ENCODE data around the gene HPF1. TPM values are rescaled to one million over a fixed set of nuclear protein-coding genes. Genes with fewer than 3 reads are reported as not detected.
A peak's percentile ranks its signal among the peaks of the same experiment; 100 is the strongest.

HPF1 gene
- total and polyA plus RNA-seq, 2 of the 13 experiments (the other 11 are each of a cell fraction or from before 2014, with no cell fraction given), result 5.1 to 14.8 TPM

DNA sequence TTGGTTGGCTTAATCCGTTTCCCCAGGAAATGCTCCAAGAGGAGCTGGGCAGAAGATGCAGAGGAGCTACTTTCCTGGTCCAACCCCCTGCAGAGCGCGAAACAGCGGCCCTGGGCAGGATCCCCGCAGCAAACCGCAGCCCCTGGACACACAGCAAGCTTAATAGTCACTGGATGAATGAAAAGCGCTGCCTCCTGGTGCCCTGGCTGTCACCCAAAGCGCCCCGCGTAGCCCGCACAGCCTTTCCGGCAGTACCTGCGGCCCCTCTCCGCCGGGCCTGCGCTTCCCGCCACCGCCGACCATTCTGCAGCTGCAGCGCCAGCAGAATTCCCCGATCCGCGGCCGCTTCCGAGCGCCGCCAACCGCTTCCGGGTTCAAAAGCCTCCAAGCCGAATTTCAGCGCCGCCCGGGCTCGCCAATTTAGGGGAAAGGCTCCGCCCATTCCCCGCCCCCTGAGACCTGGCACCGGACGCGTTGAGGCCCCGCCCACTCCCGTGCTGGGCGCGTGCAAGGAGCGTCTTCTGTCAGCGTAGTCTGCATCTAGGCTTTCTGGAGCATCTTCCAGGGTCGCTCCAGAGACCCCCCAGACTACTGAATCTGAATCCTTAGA lies at the start of gene HPF1 (continued):
- no peak for TF ChIP-seq CHD2 (IDR thresholded peaks at IDR 0.05; ENCODE audit: low read depth, low read length)
- no peak for TF ChIP-seq AGO1 (IDR thresholded peaks at IDR 0.05; ENCODE audit: low read depth, low read length, poor library complexity, severe bottlenecking)
- TF ChIP-seq PPARG (CRISPR knock-in tag; conservative IDR thresholded peaks at IDR 0.05), result no peak
- TF ChIP-seq MEIS1 (CRISPR knock-in tag; IDR thresholded peaks at IDR 0.05; ENCODE audit: borderline replicate concordance), result no peak
- peak; percentile 72 for TF ChIP-seq GATAD1 (CRISPR knock-in tag; IDR thresholded peaks at IDR 0.05)
- TF ChIP-seq SOX5 (CRISPR knock-in tag; IDR thresholded peaks at IDR 0.05; ENCODE audit: borderline replicate concordance), result peak; percentile 38; the same call in 1 of the 2 replicates
- TF ChIP-seq CC2D1A (CRISPR knock-in tag; IDR thresholded peaks at IDR 0.05), result no peak
- TF ChIP-seq, protein P1, sequence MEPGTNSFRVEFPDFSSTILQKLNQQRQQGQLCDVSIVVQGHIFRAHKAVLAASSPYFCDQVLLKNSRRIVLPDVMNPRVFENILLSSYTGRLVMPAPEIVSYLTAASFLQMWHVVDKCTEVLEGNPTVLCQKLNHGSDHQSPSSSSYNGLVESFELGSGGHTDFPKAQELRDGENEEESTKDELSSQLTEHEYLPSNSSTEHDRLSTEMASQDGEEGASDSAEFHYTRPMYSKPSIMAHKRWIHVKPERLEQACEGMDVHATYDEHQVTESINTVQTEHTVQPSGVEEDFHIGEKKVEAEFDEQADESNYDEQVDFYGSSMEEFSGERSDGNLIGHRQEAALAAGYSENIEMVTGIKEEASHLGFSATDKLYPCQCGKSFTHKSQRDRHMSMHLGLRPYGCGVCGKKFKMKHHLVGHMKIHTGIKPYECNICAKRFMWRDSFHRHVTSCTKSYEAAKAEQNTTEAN (CRISPR knock-in tag; conservative IDR thresholded peaks at IDR 0.05), result 0 out of 2 replicates have a peak, but pooled peaks have one; percentile 50
- TF ChIP-seq, protein P2, sequence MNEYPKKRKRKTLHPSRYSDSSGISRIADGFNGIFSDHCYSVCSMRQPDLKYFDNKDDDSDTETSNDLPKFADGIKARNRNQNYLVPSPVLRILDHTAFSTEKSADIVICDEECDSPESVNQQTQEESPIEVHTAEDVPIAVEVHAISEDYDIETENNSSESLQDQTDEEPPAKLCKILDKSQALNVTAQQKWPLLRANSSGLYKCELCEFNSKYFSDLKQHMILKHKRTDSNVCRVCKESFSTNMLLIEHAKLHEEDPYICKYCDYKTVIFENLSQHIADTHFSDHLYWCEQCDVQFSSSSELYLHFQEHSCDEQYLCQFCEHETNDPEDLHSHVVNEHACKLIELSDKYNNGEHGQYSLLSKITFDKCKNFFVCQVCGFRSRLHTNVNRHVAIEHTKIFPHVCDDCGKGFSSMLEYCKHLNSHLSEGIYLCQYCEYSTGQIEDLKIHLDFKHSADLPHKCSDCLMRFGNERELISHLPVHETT (CRISPR knock-in tag; conservative IDR thresholded peaks at IDR 0.05), result peak; percentile 48; the same call in 1 of the 2 replicates
- TF ChIP-seq, protein P3, sequence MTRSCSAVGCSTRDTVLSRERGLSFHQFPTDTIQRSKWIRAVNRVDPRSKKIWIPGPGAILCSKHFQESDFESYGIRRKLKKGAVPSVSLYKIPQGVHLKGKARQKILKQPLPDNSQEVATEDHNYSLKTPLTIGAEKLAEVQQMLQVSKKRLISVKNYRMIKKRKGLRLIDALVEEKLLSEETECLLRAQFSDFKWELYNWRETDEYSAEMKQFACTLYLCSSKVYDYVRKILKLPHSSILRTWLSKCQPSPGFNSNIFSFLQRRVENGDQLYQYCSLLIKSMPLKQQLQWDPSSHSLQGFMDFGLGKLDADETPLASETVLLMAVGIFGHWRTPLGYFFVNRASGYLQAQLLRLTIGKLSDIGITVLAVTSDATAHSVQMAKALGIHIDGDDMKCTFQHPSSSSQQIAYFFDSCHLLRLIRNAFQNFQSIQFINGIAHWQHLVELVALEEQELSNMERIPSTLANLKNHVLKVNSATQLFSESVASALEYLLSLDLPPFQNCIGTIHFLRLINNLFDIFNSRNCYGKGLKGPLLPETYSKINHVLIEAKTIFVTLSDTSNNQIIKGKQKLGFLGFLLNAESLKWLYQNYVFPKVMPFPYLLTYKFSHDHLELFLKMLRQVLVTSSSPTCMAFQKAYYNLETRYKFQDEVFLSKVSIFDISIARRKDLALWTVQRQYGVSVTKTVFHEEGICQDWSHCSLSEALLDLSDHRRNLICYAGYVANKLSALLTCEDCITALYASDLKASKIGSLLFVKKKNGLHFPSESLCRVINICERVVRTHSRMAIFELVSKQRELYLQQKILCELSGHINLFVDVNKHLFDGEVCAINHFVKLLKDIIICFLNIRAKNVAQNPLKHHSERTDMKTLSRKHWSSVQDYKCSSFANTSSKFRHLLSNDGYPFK (CRISPR knock-in tag; IDR thresholded peaks at IDR 0.05; ENCODE audit: borderline replicate concordance), result peak; percentile 82; the same call in 1 of the 2 replicates
- TF ChIP-seq ZNF160 (CRISPR knock-in tag; IDR thresholded peaks at IDR 0.05), result 0 out of 2 replicates have a peak, but pooled peaks have one; percentile 24
- no peak for TF ChIP-seq ATF7 (IDR thresholded peaks at IDR 0.05)
- no peak for TF ChIP-seq ATF7 (CRISPR knock-in tag; IDR thresholded peaks at IDR 0.05)
- TF ChIP-seq ZNF790 (CRISPR knock-in tag; IDR thresholded peaks at IDR 0.05; ENCODE audit: borderline replicate concordance), result no peak
- peak; percentile 76 for TF ChIP-seq POLR2G (IDR thresholded peaks at IDR 0.05; ENCODE audit: low read depth, low read length)
- TF ChIP-seq DR1 (CRISPR knock-in tag; IDR thresholded peaks at IDR 0.05), result peak; percentile 63
- peak; percentile 82 for TF ChIP-seq POGZ (CRISPR knock-in tag; IDR thresholded peaks at IDR 0.05)
- TF ChIP-seq ATM (IDR thresholded peaks at IDR 0.05; ENCODE audit: borderline replicate concordance), result no peak
- TF ChIP-seq, protein P4, sequence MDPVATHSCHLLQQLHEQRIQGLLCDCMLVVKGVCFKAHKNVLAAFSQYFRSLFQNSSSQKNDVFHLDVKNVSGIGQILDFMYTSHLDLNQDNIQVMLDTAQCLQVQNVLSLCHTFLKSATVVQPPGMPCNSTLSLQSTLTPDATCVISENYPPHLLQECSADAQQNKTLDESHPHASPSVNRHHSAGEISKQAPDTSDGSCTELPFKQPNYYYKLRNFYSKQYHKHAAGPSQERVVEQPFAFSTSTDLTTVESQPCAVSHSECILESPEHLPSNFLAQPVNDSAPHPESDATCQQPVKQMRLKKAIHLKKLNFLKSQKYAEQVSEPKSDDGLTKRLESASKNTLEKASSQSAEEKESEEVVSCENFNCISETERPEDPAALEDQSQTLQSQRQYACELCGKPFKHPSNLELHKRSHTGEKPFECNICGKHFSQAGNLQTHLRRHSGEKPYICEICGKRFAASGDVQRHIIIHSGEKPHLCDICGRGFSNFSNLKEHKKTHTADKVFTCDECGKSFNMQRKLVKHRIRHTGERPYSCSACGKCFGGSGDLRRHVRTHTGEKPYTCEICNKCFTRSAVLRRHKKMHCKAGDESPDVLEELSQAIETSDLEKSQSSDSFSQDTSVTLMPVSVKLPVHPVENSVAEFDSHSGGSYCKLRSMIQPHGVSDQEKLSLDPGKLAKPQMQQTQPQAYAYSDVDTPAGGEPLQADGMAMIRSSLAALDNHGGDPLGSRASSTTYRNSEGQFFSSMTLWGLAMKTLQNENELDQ (CRISPR knock-in tag; IDR thresholded peaks at IDR 0.05; ENCODE audit: borderline replicate concordance), result no peak
- TF ChIP-seq ZNF101 (CRISPR knock-in tag; IDR thresholded peaks at IDR 0.05; ENCODE audit: borderline replicate concordance, low read depth), result no peak
- TF ChIP-seq, protein P5, sequence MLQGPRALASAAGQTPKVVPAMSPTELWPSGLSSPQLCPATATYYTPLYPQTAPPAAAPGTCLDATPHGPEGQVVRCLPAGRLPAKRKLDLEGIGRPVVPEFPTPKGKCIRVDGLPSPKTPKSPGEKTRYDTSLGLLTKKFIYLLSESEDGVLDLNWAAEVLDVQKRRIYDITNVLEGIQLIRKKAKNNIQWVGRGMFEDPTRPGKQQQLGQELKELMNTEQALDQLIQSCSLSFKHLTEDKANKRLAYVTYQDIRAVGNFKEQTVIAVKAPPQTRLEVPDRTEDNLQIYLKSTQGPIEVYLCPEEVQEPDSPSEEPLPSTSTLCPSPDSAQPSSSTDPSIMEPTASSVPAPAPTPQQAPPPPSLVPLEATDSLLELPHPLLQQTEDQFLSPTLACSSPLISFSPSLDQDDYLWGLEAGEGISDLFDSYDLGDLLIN (CRISPR knock-in tag; IDR thresholded peaks at IDR 0.05; ENCODE audit: borderline replicate concordance), result no peak

Measured in HepG2 (cell line).